GM19468 (cell line): ENCODE measurements around the gene TIMP3.

ENCODE experiments used
- ATAC-seq: cut with Tn5 transposase; IDR thresholded peaks from one replicate; pipeline ENCODE4 v1.9.1; 2021; ENCODE audit warnings: mild to moderate bottlenecking, moderate library complexity, moderate number of reproducible peaks; ENCODE audit not compliant: unreplicated experiment; ENCODE audit errors: extremely low read depth

TIMP3 gene

DNA sequence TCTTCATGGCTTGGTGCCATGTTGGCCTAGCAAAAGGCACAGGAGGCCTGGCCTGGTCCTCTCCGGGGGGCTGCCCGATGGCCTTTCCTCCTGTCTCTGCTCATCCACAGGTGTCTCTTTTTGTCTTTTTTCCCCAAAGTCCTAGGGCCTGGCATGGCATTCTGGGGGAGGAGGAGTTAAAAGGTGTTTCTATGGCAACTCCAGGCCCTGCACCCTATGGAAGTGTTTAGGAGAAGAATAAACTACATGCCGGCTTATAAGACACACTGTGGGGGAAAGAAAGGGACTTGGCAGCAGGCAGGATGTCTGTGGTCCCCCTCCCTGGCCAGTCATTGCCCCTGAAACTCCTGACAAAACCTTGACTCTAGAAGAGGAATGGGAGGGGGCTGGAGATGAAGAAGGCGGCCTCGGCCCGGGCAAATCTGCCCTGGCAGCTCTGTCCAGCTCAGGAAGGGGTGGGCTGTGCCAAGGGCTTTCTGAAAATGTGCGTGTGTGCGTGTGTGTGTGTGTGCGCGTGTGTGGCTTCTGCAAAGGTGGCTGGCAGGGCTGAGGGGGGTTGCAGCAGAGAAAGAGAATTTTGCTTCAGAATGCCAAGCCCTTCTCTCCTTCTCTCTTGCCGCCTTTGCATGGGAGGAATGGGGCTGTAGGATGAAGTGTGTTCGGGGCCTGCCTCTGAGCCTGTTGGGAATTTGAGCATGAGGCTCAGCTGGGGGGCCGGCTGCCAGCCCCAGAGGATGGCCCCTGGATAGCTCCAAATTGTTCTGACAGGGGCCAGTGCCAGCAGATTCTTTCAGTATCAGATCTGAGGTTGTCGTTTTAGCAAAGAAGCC, 3.2 kb downstream of the TIMP3 start:
- no peak for ATAC-seq

- no peak for ATAC-seq
Observed at GRCh38 chr22:32805361-32805881, 3.9 kb downstream of the TIMP3 start.

- no peak for ATAC-seq
Observed at GRCh38 chr22:32806296-32806695, 4.8 kb downstream of the TIMP3 start.

GRCh38 chr22:32808038-32808445, 6.5 kb downstream of the TIMP3 start:
- no peak for ATAC-seq

DNA sequence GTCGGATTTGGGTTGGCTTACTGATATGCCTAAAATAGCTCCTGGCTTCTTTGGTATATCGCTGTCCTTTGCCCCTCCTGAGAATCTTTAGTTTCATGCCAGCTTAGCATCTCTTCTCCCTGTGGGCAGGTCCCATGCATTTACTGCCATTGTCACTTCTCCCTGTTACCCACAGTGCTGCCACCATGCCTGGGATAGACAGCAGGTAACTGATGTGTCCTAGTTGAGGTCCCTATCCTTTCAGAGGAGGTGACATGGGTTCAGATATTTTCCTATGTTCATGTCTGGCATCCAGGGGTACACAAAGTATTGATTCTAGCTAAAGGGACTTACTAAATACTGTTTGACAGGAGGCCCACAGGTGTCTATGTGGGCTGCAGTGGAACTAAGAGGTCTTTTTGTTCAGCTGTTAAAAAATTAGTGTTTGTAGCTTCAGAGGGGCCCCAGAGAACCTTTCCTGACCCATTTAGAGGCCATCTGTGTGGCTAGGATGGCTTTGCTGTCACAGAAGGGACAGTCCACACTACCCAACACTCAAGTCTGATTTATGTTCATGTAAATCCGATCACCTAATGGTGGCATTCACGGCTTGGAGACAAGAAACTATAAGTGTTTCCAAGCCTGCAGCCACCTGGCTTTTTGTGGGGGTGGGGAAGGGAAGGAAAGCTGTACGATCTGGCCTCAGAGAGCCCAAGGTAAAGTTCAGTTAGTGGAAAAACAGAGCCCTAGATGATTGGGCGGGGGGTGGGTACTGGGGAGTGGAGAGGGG, 8.5 kb downstream of the TIMP3 start:
- ATAC-seq: no peak

GRCh38 chr22:32810555-32811133, 9.1 kb downstream of the TIMP3 start:
- ATAC-seq: no peak

- no peak for ATAC-seq
Observed at GRCh38 chr22:32811788-32812545, 10.5 kb downstream of the TIMP3 start.

- no peak for ATAC-seq
Observed at GRCh38 chr22:32814285-32814860, 12.9 kb downstream of the TIMP3 start.

DNA sequence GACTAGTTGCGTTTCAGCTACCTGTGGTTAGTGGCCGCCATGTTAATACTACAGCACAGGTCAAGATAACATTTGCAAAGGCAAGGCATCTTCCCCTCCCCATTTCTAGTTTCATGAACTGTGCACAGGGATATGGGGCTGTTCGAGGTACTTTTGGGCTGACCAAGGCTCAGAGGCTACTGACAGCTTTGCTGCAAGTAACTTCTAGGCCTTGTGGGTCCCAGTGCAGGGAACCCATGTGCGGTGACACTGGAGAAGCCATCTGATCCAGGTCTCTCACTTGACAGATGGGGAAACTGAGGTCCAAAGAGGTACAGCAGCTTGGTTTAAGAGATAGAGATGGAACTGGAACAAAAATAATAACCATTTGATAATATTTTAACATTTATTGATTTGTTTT, 13.6 kb downstream of the TIMP3 start:
- ATAC-seq: no peak

GRCh38 chr22:32815943-32816342, 14.4 kb downstream of the TIMP3 start:
- no peak for ATAC-seq

GRCh38 chr22:32817137-32817730, 15.7 kb downstream of the TIMP3 start:
- no peak for ATAC-seq

DNA sequence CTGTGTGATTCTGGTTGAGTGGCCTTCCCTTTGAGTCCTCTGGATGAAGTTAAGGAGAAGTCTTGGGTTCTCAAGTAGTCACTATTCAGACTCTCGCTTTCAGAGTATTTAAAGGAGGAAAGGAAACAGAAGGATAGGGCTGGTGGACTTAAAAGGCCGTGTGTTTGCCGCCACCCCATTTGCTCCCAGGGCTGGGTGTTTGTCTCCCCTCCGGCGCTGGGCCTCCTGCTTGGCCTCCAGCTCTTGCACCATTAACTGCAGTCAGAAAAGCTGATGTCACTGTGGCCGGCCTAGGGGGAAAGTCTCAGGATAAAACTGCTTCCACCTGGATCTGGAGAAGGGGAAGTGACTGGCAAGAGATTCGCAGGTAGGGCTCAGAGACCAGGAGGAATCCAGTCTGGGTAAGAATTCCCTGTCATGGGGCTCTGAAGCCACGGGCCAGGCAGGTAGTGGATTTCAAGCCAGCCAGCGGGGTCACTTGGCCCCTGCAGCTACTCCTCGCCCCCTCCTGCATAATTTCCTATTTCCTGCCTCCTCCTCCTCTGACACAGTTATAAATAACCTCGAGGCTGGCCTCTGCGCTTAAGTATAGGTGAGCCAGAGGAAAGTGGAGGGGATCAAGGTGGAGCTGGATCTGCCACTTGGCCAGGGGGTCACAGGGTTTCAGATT, 17.1 kb downstream of the TIMP3 start:
- no peak for ATAC-seq

DNA sequence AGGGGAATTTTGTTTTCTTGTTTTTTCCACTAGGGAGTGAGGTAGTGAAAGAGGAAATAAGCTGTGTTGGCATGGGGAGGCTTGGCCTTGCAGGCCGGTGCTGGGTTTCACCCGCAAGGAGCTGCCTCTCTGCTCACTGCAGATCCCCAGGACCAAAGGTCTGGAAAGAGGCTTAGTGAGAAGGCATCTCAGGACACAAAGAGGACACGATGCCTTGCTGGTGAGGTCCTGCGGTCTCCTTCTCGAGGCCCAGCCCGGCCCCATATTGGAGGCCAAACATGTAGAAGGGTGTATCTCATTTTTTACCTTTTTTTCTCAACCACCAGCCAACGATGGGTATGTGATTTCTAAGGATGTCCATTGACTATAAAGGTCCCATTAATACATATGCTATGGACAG, 17.6 kb downstream of the TIMP3 start:
- no peak for ATAC-seq

DNA sequence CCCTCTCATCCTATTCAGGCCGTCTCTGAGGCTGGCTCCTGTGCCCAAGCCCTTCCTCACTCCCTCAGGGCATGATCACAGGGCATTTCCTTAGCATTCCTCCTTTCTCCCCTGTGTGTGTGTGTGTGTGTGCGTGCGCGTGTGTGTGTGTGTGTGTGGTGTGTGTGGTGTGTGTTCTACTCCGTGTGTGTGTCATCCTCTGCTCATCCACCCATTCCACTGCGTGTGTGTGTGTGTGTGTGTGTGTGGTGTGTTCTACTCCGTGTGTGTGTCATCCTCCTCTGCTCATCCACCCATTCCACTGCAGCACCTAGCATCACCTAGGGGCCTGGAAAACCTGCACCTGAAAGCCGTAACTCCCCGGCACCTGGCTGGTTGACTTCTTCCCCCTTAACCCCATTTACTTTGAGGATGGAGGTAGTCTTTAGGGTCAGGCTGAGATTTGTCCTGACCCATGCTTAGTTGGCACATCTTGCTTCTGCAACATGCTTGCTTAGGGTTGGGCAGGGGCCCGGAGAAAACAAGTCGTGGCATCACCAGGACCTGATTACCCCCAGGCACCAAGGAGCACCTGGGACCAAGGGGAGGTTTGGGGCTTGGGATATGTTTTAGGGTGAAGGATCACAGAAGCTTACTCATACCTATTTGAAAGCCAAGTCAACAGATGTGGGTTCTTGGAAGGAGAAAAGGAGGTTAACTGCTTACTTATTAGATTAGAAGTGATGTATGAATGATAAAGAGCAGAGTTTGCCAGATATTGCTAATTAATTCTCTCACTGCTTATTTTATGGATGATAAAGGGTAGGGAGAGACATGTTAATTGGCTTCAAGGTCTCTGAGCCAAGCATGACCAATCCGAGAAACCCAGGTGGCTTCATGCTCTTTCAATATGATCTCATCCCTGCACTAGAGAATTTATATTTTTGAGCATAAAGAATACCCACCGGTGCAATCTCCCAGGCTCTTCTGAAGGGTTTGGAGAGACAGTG, 18.9 kb downstream of the TIMP3 start:
- ATAC-seq: no peak

DNA sequence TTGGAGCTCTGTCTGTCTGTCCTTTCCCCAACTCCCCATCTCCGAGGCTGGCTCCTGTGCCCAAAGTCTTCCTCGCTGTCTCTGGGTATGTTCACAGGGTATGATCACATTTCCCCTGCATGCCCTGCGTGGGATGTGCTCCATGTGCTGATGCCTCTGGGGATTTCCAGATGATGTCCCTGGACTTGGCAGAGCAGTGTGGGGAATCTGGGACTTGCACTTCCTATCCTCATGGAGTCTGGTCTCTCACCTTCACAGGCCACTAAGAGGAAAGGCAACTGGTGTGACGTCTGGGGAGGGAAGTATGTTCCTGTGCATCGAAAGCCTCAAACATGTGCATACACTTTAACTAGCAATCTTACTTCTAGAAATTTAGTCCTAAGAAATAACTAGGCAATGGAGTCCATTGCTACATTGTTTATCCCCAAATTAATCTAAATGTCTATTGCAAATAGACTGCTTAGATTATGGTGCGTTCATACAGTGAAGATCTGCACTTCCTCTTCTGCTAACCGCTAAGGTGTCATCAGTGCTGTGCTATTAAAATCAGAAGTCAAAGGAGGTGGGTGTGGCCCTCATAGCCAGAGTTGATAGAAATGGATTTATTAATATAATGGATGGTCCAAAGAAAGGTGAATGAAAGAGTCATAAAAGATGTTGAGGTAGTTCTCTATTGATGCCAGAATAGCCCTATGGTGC, 20.8 kb downstream of the TIMP3 start:
- no peak for ATAC-seq

DNA sequence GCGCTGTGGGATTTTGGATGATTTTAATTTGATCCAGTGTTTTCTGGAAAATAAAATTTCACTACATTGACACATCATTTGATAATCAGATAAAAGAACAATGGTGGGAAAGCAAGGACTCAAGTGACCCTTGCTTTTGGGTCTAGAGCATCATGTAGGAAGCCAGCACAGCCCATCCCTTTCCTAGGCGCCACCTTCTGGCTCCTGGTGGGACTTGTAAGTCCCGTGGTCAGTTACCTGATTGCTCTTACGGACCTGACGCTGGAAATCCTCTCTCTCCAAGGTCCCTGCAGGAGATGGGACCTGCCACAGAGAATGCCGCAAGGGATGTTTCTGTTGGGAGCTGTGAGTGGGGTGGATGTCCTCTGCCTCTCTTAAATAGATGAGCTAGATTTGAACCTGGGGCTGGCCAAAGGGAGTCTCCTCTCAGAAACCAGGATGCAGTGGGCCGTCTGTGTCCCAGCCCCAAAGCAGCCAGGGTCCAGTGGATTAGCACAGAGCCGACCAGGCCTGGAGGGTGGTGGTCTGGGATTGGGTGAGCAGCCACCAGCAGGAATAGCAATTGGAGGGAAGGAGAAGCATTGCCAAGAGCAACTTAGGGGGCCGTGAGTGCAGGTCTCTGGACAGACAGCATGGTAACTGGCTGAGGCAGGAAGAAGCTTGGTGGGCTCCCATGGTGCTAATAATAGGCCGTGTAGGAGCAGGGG, 21.7 kb downstream of the TIMP3 start:
- no peak for ATAC-seq
